SH-SY5Y (cell line): Measurements from ENCODE around the gene FYB1.

Experiments
- GATA2 ChIP-seq: IDR thresholded peaks from 2 replicates; pipeline ENCODE4 v1.6.1; 2011; ENCODE audit warnings: mild to moderate bottlenecking, low read depth, low read length
- GATA3 ChIP-seq: IDR thresholded peaks from 2 replicates; pipeline ENCODE4 v1.6.1; 2011; ENCODE audit warnings: low read depth, mild to moderate bottlenecking, low read length, moderate library complexity

GRCh38 chr5:39073767-39074016, 145.7 kb downstream of the FYB1 start:
- TF ChIP-seq GATA3: no peak
- TF ChIP-seq GATA2: no peak
